WTC11 (cell line): ENCODE measurements around the gene KLK12. TPM values are rescaled to one million over a fixed set of nuclear protein-coding genes. Genes with fewer than 3 reads are reported as not detected.
A peak's percentile ranks its signal among the peaks of the same experiment; 100 is the strongest.

Source experiments
- ATAC-seq: fragments of 200-7000 bp; cut with Tn5 transposase; 2 replicates; pipeline ENCODE4 v1.10.0; 2021; ENCODE audit warnings: mild to moderate bottlenecking, moderate library complexity
- CTCF ChIA-PET: fragments of 300-600 bp; sonication (Branson Sonifier 250); formaldehyde crosslinking; loops from one replicate; lab custom pipeline; 2021; ENCODE audit warnings: antibody characterized with exemption; lab: Charles Lee
- POLR2A ChIA-PET: fragments of 350-600 bp; sonication (Branson Sonifier 250); formaldehyde crosslinking; loops from one replicate; lab custom pipeline; 2021; ENCODE audit warnings: antibody characterized with exemption; lab: Charles Lee
- DNase-seq: peaks from one replicate; pipeline ENCODE4 v3.0.0; 2021; ENCODE audit warnings: low spot score
- H3K27ac Mint-ChIP-seq: 2 replicates; pipeline ENCODE4 v1.8.0; 2021; ENCODE audit warnings: mixed read lengths
- H3K27me3 Mint-ChIP-seq: 2 replicates; pipeline ENCODE4 v1.8.0; 2021; ENCODE audit warnings: low read depth, mild to moderate bottlenecking, moderate library complexity, mixed read lengths
- H3K36me3 Mint-ChIP-seq: 2 replicates; pipeline ENCODE4 v1.8.0; 2021; ENCODE audit warnings: mixed read lengths
- H3K4me1 Mint-ChIP-seq: 2 replicates; pipeline ENCODE4 v1.8.0; 2022; ENCODE audit warnings: mixed read lengths
- H3K4me3 Mint-ChIP-seq: 2 replicates; pipeline ENCODE4 v1.8.0; 2021; ENCODE audit warnings: mild to moderate bottlenecking, moderate library complexity, mixed read lengths
- H3K9me3 Mint-ChIP-seq: 2 replicates; pipeline ENCODE4 v1.8.0; 2021; ENCODE audit warnings: mixed read lengths
- CTCF ChIP-seq: fragments of 200-600 bp; IDR thresholded peaks from 2 replicates; pipeline ENCODE4 v1.8.0; 2022; ENCODE audit warnings: antibody characterized with exemption
- E2F1 ChIP-seq: sonication (generic); formaldehyde crosslinking; IDR thresholded peaks from 2 replicates; pipeline ENCODE4 v1.8.0; 2022; ENCODE audit warnings: mild to moderate bottlenecking, missing genetic modification reagents
- ERG ChIP-seq: fragments of 250-450 bp; sonication (Bioruptor Pico); IDR thresholded peaks from 2 replicates; pipeline ENCODE4 v1.8.0; 2021; ENCODE audit warnings: mild to moderate bottlenecking
- FOXP4 ChIP-seq: sonication (generic); formaldehyde crosslinking; IDR thresholded peaks from 2 replicates; pipeline ENCODE4 v1.8.0; 2022; ENCODE audit warnings: mild to moderate bottlenecking, missing genetic modification reagents
- GTF2I ChIP-seq: fragments of 250-450 bp; sonication (Bioruptor Pico); conservative IDR thresholded peaks from 2 replicates; pipeline ENCODE4 v1.4.0; 2021; ENCODE audit warnings: mild to moderate bottlenecking
- JAZF1 ChIP-seq: fragments of 250-450 bp; sonication (Bioruptor Pico); IDR thresholded peaks from 2 replicates; pipeline ENCODE4 v1.9.0; 2021; ENCODE audit warnings: moderate library complexity, mild to moderate bottlenecking, inconsistent platforms
- RELA ChIP-seq: sonication (generic); formaldehyde crosslinking; IDR thresholded peaks from 2 replicates; pipeline ENCODE4 v1.8.1; 2022; ENCODE audit warnings: missing genetic modification reagents, mild to moderate bottlenecking, borderline replicate concordance
- USF2 ChIP-seq: sonication (generic); formaldehyde crosslinking; IDR thresholded peaks from 2 replicates; pipeline ENCODE4 v1.8.1; 2023; ENCODE audit warnings: mild to moderate bottlenecking, missing genetic modification reagents, moderate library complexity
- ZNF232 ChIP-seq: sonication (generic); formaldehyde crosslinking; IDR thresholded peaks from 2 replicates; pipeline ENCODE4 v1.8.0; 2022; ENCODE audit warnings: mild to moderate bottlenecking, missing genetic modification reagents
- ZNF263 ChIP-seq: sonication (generic); formaldehyde crosslinking; IDR thresholded peaks from 2 replicates; pipeline ENCODE4 v1.8.1; 2022; ENCODE audit warnings: low read depth, mild to moderate bottlenecking, moderate library complexity, missing genetic modification reagents
- ZNF671 ChIP-seq: fragments of 250-450 bp; sonication (Bioruptor Pico); IDR thresholded peaks from 2 replicates; pipeline ENCODE4 v1.8.0; 2021; ENCODE audit warnings: mild to moderate bottlenecking
- total RNA-seq: library from RNA; stranded (reverse); gene quantifications from 3 replicates; pipeline ENCODE4 v1.2.3, GENCODE V29; 2021

KLK12 gene
- total RNA-seq, 1 experiment from 2014 or later, result not detected

- H3K36me3 Mint-ChIP-seq, result no peaks in the 10 kb centered on the region
- H3K4me3 Mint-ChIP-seq, result no peak overlapping the region
- H3K27ac Mint-ChIP-seq, result no peak overlapping the region
- TF ChIP-seq RELA (CRISPR knock-in tag), result no peak
- TF ChIP-seq CTCF, result peak; percentile 47
- TF ChIP-seq USF2 (CRISPR knock-in tag), result 0 out of 2 replicates have a peak, but pooled peaks have one; percentile 24
- H3K27me3 Mint-ChIP-seq, result peaks cover 45% of the 10 kb centered on the region
- ChIA-PET POLR2A (interaction anchor here (0.5 to 1.1 kb wide), 7 partner anchors 8 to 112 kb away, joined by 3 to 4 read pairs (median 3); no protein-coding TSS in a partner anchor), CTCF (interaction anchor here (0.6 to 8.5 kb wide), 35 partner anchors 11 to 1646 kb away, joined by 3 to 347 read pairs (median 4); partner anchors contain the start of genes CLEC11A, KLK12, KLK13 and KLK7)
- peaks cover 38% of the 10 kb centered on the region for H3K4me1 Mint-ChIP-seq
- no peaks in the 10 kb centered on the region for H3K9me3 Mint-ChIP-seq
- ATAC-seq, result peak; percentile 11; the same call in 1 of the 2 replicates
- DNase-seq, result no peak
Measured at GRCh38 chr19:51020988-51021651, 13.7 kb downstream of the KLK12 start.

- no peak for ATAC-seq
- Mint-ChIP-seq H3K4me3 (peak within 1 kb of the TSS; percentile 89), H3K4me1 (peaks cover 24% of the 10 kb centered on the region), H3K9me3 (no peaks in the 10 kb centered on the region), H3K27ac (peak within 1 kb of the TSS; percentile 3; the same call in 1 of the 2 replicates)
- POLR2A ChIA-PET, result interaction anchor here (0.6 to 1.0 kb wide), 3 partner anchors 15 to 412 kb away, joined by 3 to 4 read pairs (median 3); partner anchors contain the start of genes KLK12 and KLK13
- no peak for TF ChIP-seq ZNF232
- TF ChIP-seq ZNF263 (CRISPR knock-in tag), result no peak
- TF ChIP-seq JAZF1 (CRISPR knock-in tag), result no peak
- TF ChIP-seq GTF2I (CRISPR knock-in tag), result no peak
- no peak for TF ChIP-seq ERG (CRISPR knock-in tag)
- no peak for TF ChIP-seq ZNF671 (CRISPR knock-in tag)
- no peak for TF ChIP-seq E2F1 (CRISPR knock-in tag)
- no peak for TF ChIP-seq RELA (CRISPR knock-in tag)
- no peak for TF ChIP-seq FOXP4
- TF ChIP-seq, all 79 proteins: peak for 0
- no peak for DNase-seq
- H3K36me3 Mint-ChIP-seq, result no peaks in the 10 kb centered on the region
- H3K27me3 Mint-ChIP-seq, result peaks cover 49% of the 10 kb centered on the region
- CTCF ChIA-PET, result interaction anchor here (0.6 to 8.5 kb wide), 11 partner anchors 18 to 350 kb away, joined by 3 to 347 read pairs (median 5); partner anchors contain the start of genes KLK13 and KLK8
Measured at GRCh38 chr19:51019544-51019925, 15.3 kb downstream of the KLK12 start, which contains the start of gene KLK10. KLK10 (minus strand) TSS chr19:51019709; CDS start chr19:51019130, 579 bp downstream.
